ENCODE results near the gene OLFML1.

OLFML1 gene

DNA sequence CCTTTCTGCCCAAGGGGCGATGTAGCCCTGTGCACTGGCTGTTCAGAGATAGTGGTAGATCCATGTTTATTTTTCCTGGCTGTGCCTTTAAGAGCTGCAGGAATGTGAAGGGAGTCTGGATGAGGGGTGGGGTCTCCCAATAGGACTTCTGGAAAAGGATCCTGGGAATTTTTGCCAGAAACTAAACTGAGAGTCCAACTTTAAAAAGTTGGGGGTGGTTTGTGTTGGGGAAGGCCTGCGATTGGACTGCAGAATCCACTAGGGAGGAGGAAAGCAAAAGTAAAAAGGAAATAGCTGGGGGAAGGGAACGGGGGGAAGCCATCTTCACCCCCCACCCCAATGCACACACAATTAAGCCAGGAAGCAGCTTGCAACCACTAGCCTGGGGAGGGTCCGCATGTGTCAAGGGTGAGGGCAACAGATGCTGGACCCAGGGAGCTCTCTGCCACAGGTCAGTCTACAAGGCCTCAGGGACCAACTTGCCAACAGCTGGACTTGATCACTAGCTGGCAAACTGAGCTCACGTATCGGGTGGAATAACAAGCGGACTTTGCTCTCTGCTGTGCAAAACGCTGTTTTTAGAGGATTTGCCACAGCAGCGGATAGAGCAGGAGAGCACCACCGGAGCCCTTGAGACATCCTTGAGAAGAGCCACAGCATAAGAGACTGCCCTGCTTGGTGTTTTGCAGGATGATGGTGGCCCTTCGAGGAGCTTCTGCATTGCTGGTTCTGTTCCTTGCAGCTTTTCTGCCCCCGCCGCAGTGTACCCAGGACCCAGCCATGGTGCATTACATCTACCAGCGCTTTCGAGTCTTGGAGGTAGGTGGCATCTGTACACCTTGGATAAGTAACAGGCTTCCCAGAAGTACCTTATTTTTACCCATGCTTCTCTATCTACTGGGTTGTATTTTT lies at the start of gene OLFML1:
Gene OLFML1 (plus strand): TSS at position 321 of the 912 bp plus-strand sequence. CDS start 370 bp downstream, at position 691.
- DNase-seq = no peak

GRCh38 chr11:7436146-7436545 lies 49.2 kb upstream of the OLFML1 start:
- no peak for DNase-seq

- peak; percentile 37 for DNase-seq
Observed at GRCh38 chr11:7436657-7437056, 48.6 kb upstream of the OLFML1 start.

DNA sequence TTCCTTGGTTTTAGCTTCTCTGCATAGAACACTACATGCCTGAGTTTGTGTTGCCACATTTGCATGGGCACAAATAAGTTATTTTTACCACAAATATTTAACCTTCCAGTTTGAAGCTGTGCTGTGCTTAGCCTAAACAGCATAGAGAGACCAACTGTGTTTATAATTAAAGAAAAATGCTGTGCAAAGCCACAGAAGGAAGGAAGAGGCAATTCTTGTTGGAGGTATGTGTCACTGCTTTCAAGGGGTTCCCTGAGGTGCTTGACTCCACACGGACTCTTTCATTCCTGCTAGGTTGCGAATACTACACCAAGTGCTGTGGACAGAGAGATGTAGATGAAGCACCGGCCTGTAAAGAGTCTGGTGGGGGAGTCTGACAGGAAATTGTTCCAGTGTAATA lies 47.6 kb upstream of the OLFML1 start:
- DNase-seq = no peak

- DNase-seq = no peak
Observed at GRCh38 chr11:7439746-7440320, 45.5 kb upstream of the OLFML1 start.

DNA sequence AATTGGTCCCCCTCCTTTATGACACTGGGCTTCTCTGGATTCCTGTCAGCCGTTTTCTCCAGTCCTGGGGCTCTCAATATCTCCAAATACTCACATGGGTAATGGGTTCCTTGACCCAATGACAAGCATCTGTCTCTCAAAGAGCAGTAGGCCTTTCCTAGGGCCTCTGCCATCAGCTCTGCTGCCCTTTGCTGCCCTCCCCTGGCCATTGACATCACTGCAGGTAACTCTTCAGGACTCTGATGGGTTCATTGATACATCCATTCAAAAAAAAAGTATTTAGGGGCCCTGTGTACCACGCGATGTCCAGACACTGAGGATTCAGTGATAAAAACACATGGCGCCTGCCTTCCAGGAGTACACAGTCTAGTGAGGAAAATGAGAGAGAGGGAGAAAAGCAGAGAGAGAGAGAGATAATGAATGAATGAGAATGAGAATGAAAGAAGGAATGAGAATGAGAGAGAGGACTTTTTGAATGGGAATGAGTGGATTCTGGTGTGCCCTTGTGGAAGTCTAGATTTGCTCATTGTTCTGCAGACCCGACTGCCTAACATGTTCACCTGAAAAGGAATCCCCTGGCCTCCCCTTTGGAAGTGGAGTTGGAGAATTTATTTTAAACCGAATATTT lies 42.6 kb upstream of the OLFML1 start:
- peak; percentile 76 for DNase-seq

GRCh38 chr11:7444091-7444981 lies 41.0 kb upstream of the OLFML1 start:
- no peak for DNase-seq

DNA sequence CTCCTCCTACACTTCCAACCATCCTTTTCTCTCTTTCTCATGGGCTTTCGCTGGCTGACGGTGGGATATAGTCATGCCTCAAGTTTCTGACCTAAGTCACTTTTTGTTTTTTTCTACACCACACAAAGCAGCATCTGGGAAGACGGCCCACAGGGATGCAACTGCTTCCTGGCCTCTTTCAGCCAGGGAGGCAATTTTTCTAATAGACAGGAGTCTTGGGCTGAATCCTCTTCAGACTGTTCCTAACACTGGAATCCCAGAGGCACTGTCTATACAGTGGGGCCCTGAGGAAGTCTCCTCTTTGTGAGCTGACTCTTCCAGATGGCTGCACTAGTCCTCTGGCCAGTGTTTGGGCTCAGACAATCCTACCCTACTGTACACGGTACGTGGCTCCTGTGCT lies 39.7 kb upstream of the OLFML1 start:
- DNase-seq = no peak

DNA sequence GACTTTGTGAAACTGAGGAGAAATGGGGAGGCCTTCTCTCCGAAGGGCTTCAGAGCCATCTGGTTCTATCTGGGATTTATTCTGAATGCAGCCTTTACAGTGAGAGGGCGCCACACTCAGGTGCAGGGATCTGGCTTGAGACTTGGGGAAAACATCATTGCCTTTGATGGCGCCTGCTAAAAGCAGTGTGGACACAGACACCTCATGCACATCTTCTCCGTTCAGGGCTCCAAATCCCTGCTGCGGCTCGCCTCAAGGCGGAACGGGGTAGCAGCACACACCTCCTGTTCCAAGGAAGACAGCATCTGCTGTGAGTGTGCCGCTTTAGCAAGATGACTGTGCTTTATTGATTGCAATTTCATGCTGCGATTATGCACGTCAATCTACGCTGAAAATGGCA lies 37.1 kb upstream of the OLFML1 start:
- no peak for DNase-seq

- DNase-seq = no peak
Observed at GRCh38 chr11:7449211-7449840, 36.0 kb upstream of the OLFML1 start.

- no peak for DNase-seq
Observed at GRCh38 chr11:7449841-7450214, 35.5 kb upstream of the OLFML1 start.

GRCh38 chr11:7450836-7451235 lies 34.5 kb upstream of the OLFML1 start:
- no peak for DNase-seq

- no peak for DNase-seq
Observed at GRCh38 chr11:7451520-7451919, 33.8 kb upstream of the OLFML1 start.

GRCh38 chr11:7451952-7452494 lies 33.3 kb upstream of the OLFML1 start:
- DNase-seq = no peak

DNA sequence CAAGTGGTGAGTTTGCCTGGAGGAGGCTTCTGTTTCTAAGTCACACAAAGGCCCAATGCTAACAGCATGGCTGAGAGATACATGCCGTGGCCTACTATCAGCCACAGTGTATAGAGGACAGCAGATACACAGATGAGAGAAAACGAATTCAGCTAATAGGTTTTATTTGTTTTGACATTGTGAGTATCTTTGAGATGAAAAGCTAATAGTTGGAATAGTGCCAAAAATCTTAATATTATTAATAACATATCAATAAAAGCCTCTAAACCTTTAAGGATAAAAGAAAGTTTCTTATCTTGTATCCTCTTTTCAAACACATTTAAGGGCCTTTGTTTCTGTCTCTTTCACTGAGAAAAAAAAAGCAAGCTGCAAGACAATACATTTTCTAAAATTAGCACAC lies 30.5 kb upstream of the OLFML1 start:
- DNase-seq = no peak

GRCh38 chr11:7457211-7457610 lies 28.1 kb upstream of the OLFML1 start:
- no peak for DNase-seq

- DNase-seq = no peak
Observed at GRCh38 chr11:7462706-7463105, 22.6 kb upstream of the OLFML1 start.

DNA sequence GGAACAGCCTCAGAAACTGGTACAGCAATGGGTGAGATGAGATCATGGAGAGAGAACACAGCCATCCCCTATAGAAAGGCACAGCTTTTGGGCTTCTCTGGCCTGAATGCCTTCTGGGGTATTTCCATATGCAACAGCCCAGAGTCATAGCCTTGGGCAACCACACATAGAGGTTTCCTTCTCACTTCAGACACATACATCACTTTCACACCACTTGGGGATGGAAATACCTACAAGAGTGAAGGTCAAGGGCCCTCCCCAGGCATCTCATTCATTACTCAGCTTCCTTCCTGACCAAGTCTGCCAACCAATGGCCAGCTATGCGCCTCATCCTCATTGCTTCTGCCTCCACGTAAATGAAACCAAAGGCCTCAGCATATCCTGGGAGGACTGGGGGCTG lies 17.7 kb upstream of the OLFML1 start:
- DNase-seq = peak; percentile 13

GRCh38 chr11:7469351-7469865 lies 15.9 kb upstream of the OLFML1 start:
- DNase-seq = no peak

DNA sequence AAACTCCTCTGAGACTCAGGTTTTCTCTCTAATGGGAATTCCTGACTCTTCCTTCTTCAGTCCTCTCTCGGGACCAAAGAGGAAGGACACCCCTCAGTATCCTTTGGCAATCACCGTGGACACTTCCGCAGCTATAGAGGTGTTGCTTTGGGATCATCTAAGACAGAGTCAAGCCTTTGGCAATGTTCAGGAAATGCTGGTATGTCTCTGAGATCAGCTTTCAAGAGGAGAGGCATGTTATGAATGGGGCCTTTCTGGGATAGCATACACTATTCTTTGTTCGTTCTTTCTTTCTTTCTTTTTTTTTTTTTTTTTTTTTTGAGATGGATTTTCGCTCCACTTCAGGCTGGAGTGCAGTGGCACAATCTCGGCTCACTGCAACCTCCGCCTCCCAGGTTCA lies 14.2 kb upstream of the OLFML1 start:
- no peak for DNase-seq

GRCh38 chr11:7473717-7474116 lies 11.6 kb upstream of the OLFML1 start:
- no peak for DNase-seq

DNA sequence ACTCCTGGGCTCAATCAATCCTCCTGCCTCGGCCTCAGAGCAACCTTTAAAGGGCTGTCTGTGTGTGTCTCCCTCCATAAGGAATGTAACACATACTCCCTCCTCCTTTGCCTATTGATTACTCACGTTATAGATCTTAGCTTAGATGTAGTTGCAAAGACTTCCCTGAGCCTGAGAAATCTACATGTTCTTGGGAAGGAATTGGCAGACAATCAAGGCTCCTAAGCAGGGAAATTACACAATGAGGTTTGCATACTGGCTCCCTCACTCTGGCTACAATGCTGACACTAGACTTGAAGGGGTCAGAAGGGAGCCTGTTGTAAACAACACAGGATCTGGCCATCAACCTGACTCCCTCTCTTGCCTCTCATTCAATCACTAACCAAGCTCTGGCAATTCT lies 5.2 kb upstream of the OLFML1 start:
- no peak for DNase-seq

Data from activated CD4-positive, alpha-beta T cell treated with anti-CD3 and anti-CD28 coated beads, Interleukin-10, Interleukin-2, amounts not matched to agents 100 ng/mL and 50 ng/mL, durations not matched to agents 16 hours and 8 hours (primary cell).